Measurements from ENCODE around the gene TMEM245.

DNA sequence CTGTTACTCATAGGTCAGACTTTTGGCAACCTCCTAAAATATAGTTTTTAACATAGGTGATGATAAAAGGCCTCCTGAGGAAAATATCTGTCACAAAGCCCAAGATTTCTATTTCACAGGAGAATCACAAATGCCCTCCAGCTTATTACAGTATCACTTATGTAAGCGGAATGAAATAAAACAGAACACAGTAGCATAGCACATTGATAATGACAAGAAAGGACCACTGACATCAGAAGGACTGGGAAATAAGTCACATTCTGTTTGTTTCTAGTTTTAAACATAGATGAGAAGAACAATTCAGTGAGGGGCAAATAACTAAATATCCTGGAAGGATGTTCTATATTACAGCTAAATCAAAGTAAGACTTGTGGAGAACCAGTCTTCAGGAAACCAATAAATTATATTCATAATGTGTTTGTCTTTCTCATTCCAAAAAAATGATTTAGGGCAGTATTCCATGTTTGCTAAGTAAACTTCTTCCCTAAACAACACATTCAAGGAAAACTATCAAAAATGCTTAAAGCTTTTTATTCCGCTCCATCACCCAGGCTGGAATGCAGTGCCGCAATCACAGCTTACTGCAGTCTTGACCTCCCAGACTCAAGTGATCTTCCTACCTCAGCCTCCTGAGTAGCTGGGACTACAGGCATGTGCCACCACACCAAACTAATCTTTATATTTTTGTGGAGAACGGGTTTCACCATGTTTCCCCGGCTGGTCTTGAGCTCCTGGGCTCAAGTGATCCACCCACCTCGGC, 85.6 kb downstream of the TMEM245 start:
- no peak for TF ChIP-seq EZH2phosphoT487 (IDR thresholded peaks at IDR 0.05; ENCODE audit: insufficient read depth, low read depth)
- no peak for TF ChIP-seq EZH2 (IDR thresholded peaks at IDR 0.05; ENCODE audit: insufficient read depth, poor library complexity, severe bottlenecking)

Data from GM23248 (cell line).